Memory B cell (primary cell): ENCODE results near the gene PLCH2.

Source experiments
- ATAC-seq: fragments of 150-1000 bp; cut with Tn5 transposase; 2 replicates; pipeline ENCODE4 v1.10.0; 2021; ENCODE audit warnings: low read depth, mild to moderate bottlenecking, moderate library complexity
- DNase-seq, 2 donors: peaks; one replicate each; pipeline ENCODE4 v3.0.0; 2022; ENCODE audit warnings: low spot score in 2 of 2
- H3K27ac Mint-ChIP-seq: one replicate; pipeline ENCODE4 v1.8.0; 2022; ENCODE audit warnings: mild to moderate bottlenecking, moderate library complexity, mixed read lengths
- H3K27me3 Mint-ChIP-seq: one replicate; pipeline ENCODE4 v1.8.0; 2022; ENCODE audit warnings: mixed read lengths
- H3K36me3 Mint-ChIP-seq: one replicate; pipeline ENCODE4 v1.8.0; 2022; ENCODE audit warnings: mild to moderate bottlenecking, mixed read lengths
- H3K4me1 Mint-ChIP-seq: one replicate; pipeline ENCODE4 v1.8.0; 2022; ENCODE audit warnings: mixed read lengths
- H3K4me3 Mint-ChIP-seq: one replicate; pipeline ENCODE4 v1.8.0; 2022; ENCODE audit warnings: mild to moderate bottlenecking, moderate library complexity, mixed read lengths
- H3K9me3 Mint-ChIP-seq: one replicate; pipeline ENCODE4 v1.8.0; 2022; ENCODE audit warnings: mixed read lengths

The PLCH2 gene

DNA sequence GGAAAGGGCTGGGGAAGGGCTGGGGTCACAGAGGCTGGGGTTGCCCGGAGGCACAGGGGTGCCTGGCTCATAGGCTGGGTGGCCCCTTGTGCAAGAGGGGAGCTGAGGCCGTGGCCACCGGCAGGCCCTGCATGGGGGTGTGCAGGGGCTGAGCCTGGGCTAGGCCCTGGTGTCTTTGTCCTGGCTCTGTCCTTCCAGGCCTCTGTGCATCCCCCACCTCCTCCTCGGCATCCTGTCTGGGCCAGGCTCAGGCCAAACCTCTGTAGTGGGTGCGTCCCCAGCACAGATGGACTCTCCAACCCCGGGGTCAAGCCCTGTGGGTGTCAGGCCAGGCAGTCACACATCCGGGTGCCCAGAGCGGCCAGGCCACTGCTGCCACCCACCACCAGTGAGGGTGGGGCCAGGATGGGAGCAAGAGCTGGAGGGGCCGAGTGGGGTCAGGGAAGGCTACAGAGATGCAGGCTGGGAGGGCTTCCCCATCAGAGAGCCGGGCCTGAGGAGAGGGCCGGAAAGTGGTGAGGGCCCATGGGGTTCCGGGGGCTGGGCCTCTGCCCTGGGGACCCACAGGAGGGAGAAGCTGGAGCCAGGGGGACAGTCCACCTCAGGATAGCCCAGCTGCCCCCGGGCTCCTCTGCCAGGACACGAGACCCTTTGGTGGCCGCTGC is 30.9 kb downstream of the PLCH2 start:
- Mint-ChIP-seq H3K4me1 (no peaks in the 10 kb centered on the region), H3K9me3 (no peaks in the 10 kb centered on the region), H3K27ac (no peak overlapping the region), H3K4me3 (no peak overlapping the region), H3K27me3 (no peaks in the 10 kb centered on the region), H3K36me3 (peaks cover 8% of the 10 kb centered on the region)
- DNase-seq (no peak), ATAC-seq (no peak)

DNA sequence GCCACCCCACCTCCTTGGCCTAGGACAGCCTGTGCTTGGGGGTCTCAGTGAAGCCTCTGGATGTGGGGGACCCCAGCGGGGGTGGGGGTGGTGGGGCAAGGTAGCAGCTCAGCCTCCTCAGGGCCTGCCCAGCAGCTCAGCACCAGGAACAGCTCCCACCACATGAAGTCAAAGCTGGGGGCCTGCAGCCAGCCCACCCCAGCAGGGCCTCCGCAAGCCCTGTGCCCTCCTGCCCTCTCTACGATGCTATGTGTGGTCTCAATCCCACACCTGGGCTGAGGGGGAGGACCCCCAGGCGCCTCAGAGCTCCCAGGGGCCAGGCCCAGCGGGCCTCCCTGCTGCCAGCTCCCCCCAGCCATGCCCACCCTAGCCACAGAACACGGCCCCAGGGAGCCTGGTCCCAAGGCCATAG is 31.7 kb downstream of the PLCH2 start:
- ATAC-seq (no peak), DNase-seq (no peak)
- Mint-ChIP-seq H3K9me3 (no peaks in the 10 kb centered on the region), H3K27ac (no peak overlapping the region), H3K36me3 (peaks cover 8% of the 10 kb centered on the region), H3K4me1 (no peaks in the 10 kb centered on the region), H3K4me3 (no peak overlapping the region), H3K27me3 (no peaks in the 10 kb centered on the region)

DNA sequence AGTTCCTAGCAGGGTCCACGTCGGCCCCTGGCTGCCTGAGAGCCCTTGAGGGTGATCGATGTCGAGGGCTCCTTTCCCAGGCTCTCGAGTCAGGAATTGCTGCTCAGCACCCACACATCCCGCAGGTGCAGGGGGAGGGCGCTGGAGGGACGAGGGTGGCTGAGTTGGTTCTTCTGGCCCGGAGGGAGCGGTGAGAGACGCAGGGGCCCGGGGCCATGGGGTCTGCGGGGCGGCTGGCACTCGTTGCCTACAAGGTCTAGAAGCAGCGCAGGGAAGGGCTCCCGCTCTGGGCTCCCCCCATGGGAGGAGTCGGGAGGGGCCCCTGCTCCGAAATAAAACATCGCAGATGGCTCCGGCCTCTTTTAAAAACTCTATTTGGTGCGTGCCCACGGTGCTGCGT is 32.1 kb downstream of the PLCH2 start:
- peaks cover 8% of the 10 kb centered on the region for H3K36me3 Mint-ChIP-seq
- H3K4me1 Mint-ChIP-seq: no peaks in the 10 kb centered on the region
- no peak overlapping the region for H3K27ac Mint-ChIP-seq
- no peak overlapping the region for H3K4me3 Mint-ChIP-seq
- no peak for DNase-seq
- H3K9me3 Mint-ChIP-seq: no peaks in the 10 kb centered on the region
- no peak for ATAC-seq
- no peaks in the 10 kb centered on the region for H3K27me3 Mint-ChIP-seq

DNA sequence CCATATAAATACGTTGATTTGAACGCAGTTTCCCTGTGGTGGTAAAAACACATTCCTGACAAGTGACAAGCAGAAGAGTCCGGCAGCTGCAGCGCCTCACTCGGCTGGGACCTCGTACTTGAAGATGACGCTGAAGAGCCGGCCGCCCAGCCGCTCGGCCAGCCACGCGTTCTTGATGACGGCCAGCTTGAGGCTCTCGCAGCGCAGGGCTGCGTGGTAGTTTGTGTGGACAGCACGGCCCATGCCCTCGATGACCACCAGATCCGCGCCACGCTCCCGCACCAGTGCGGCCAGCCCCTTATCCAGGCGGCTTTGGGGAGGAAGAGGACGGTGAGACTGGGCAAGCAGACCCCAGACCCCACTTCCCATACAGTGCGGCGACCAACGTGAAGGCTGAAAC is 32.7 kb downstream of the PLCH2 start:
- peaks cover 10% of the 10 kb centered on the region for H3K36me3 Mint-ChIP-seq
- H3K27me3 Mint-ChIP-seq: no peaks in the 10 kb centered on the region
- no peak overlapping the region for H3K4me3 Mint-ChIP-seq

DNA sequence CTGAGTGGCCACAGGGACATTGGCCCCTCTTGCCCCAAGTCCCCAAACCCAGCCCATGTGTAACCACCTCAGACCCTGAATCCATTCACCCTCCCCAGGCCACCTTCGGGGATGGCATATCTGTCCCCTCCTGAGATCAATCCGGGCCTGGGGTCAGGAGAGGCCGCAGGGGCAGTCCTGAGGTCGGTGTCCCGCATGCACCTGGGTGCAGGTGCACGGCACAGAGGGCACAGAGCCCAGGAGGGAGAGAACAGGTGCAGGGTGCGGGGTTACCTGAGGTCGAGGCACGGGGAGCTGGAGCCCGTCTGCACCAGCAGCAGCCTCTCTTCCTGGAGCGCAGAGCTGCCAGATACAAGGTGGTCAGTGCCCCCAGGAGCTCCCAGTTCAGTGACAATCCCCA is 33.5 kb downstream of the PLCH2 start:
- H3K9me3 Mint-ChIP-seq: no peaks in the 10 kb centered on the region
- no peaks in the 10 kb centered on the region for H3K27me3 Mint-ChIP-seq
- peaks cover 11% of the 10 kb centered on the region for H3K36me3 Mint-ChIP-seq
- H3K27ac Mint-ChIP-seq: no peak overlapping the region
- no peaks in the 10 kb centered on the region for H3K4me1 Mint-ChIP-seq
- DNase-seq: no peak
- no peak for ATAC-seq
- H3K4me3 Mint-ChIP-seq: no peak overlapping the region

More for the DNA sequence above, 32.7 kb downstream of the PLCH2 start:
- Mint-ChIP-seq H3K4me1 (no peaks in the 10 kb centered on the region), H3K27ac (no peak overlapping the region), H3K9me3 (no peaks in the 10 kb centered on the region)
- no peak for DNase-seq
- no peak for ATAC-seq

DNA sequence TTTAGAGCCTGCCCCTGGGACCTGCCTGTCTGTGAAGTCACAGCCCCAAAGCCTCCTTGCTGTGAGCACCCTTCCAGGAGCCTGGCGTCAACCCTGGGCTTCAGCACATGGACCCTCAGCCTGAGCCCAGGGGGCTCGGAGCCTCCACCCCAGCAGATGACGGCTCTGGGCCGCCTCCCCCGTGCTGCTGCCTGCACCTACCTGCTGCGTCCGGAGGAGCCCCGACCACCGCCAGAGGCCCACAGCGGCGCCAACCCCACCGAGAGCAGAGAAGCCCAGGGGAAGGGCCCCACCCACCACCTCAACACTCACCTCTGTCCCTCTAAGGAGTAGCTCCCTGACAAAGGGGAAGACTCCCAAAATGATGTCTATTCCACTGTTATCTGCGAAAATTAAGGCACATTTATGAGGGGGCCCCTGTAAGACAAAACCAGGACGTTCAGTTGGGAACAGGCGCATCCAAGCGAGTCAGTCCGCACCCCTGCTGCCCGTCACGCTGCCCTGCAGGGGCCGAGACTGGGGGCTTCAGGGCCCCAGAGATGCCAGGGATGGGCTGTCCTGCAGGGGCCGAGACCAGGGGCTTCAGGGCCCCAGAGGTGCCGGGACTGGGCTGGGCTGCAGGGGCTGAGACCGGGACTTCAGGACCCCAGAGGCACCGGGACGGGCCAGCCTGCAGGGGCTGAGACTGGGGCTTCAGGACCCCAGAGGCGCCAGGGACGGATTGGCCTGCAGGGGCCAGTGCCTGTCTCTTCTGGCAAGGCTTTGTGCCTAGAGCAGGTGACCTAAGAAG is 34.5 kb downstream of the PLCH2 start:
- Mint-ChIP-seq H3K4me3 (no peak overlapping the region), H3K36me3 (peaks cover 11% of the 10 kb centered on the region), H3K9me3 (no peaks in the 10 kb centered on the region), H3K4me1 (no peaks in the 10 kb centered on the region), H3K27ac (no peak overlapping the region), H3K27me3 (no peaks in the 10 kb centered on the region)
- DNase-seq: no peak
- ATAC-seq: no peak

DNA sequence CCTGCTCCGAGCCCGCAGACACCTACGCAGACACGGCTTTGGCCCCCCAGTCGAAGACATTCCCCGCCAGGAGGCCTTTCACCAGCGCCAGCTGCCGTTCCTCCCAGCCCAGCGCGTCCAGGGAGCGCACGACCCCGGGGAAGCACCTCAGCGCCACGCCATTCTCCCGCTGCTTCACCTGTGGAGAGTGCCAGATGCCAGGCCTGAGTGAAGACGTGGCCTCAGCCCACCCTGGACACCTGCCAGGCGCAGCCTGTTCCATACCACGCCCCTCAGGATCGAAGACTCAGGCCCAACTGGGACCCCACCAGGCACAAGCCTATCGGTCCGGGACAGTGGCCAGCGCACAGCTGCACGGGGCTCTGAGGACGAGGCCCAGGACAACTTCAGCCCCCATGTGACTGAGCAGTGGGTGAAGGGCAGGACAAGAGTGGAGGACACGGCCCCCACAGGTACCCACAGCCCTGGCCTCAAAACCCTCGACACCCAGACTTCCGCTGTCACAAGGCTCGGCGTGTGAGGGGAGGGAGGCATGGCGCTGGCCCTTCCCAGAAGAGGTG is 36.9 kb downstream of the PLCH2 start:
- H3K9me3 Mint-ChIP-seq: no peaks in the 10 kb centered on the region
- H3K4me1 Mint-ChIP-seq: no peaks in the 10 kb centered on the region
- no peaks in the 10 kb centered on the region for H3K27me3 Mint-ChIP-seq
- no peak for DNase-seq
- H3K27ac Mint-ChIP-seq: no peak overlapping the region
- H3K4me3 Mint-ChIP-seq: no peak overlapping the region
- no peak for ATAC-seq
- H3K36me3 Mint-ChIP-seq: peaks cover 17% of the 10 kb centered on the region

DNA sequence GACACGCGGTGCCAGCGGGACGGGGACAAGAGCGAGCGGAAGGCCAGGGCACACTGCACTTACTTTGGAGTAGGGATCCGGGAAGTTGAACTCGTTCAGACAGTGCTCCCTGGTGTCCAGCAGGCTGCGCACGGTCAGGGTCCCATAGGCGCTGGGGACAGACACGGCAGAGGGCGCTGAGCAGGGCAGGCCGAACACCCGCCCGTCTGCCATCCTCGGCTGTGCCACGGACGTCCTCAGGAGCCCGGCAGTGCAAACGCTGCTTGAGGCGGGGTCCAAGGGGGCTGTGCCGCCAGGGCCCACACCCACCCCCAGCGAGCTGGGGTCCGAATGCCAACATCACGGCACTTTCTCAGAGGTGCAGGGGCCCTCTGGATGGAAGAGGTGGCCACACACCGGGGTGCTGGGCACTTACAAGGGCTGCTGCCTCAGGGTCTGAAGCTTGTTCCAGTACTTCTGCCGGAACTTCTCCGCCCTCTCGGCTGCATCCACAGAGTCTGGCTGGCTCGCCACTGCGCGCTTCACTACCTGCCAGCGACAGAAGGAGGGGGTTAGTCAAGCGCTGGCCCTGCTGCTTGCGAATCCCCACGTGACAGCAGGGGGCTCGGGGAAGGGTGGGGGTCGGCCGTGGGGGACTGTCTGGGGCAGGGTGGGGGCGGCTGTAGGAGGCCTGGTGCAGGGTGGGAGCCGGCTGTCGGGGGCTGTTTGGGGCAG is 38.0 kb downstream of the PLCH2 start:
- ATAC-seq: no peak
- no peak for DNase-seq
- Mint-ChIP-seq H3K4me1 (peaks cover 1% of the 10 kb centered on the region), H3K4me3 (no peak overlapping the region), H3K36me3 (peaks cover 21% of the 10 kb centered on the region), H3K27ac (no peak overlapping the region), H3K9me3 (no peaks in the 10 kb centered on the region), H3K27me3 (no peaks in the 10 kb centered on the region)

DNA sequence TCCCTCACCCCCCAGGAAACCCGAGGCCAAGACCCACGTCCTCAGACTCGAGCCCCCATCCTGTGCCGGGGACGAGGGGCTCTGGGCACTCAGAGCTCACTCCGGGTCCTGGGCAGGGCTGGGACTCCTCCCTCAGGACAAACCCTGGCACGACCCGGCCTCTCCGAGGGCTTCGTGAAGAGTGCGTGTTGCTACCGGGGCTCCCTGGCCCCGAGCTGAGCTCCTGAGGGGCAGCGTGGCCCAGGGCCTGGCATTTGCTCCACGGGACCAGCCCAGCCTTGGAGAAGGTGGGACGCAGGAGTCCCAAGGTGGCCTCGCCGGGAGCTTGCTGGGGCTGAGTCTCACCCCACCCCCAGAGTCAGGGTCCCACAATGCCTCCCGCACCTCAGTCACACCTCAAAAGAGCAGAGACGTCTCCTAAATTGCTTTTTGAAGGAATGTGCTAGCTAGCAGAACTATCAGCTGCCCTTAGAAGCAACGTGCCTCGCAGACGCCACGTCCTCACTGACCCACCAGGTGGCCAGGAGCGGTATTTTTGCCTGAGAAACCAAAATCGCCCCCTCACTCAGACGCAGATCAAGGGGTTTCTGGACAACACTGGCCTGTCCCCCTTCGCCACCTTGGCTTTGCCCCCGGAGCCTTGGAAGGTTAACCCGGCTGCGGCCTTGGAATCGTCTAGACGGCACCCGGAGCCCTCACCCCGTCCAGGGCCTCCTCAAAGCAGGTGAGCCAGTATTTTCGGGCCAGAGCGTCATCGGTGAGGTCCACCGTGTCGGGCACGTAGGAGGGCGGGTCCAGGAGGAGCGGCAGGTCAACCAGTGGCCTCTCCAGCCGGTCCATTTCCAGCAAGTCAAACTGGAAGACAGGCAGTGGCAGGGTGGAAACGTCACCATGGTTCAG is 39.0 kb downstream of the PLCH2 start:
- Mint-ChIP-seq H3K9me3 (no peaks in the 10 kb centered on the region), H3K27ac (no peak overlapping the region), H3K4me3 (no peak overlapping the region), H3K4me1 (peaks cover 2% of the 10 kb centered on the region), H3K27me3 (no peaks in the 10 kb centered on the region), H3K36me3 (peaks cover 21% of the 10 kb centered on the region)
- DNase-seq: no peak
- no peak for ATAC-seq

DNA sequence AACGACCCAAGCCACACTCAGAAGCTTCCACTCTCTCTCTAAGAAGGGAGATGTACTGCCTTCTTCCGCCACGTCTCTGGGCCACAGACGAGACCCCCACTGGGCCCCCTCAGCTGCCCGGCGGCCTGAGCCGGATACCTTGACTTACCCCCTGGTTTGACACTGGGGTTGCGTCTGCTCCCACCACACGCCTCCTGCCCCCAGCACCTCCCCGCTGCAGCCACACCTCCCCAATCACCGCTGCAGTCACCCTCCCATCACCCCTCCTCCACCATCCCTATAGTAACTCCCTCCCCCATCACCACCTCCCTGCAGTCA is 39.6 kb downstream of the PLCH2 start:
- no peak for DNase-seq
- H3K9me3 Mint-ChIP-seq: no peaks in the 10 kb centered on the region
- no peak overlapping the region for H3K27ac Mint-ChIP-seq
- peaks cover 18% of the 10 kb centered on the region for H3K36me3 Mint-ChIP-seq
- H3K4me3 Mint-ChIP-seq: no peak overlapping the region
- no peaks in the 10 kb centered on the region for H3K27me3 Mint-ChIP-seq
- no peak for ATAC-seq
- H3K4me1 Mint-ChIP-seq: peaks cover 2% of the 10 kb centered on the region

DNA sequence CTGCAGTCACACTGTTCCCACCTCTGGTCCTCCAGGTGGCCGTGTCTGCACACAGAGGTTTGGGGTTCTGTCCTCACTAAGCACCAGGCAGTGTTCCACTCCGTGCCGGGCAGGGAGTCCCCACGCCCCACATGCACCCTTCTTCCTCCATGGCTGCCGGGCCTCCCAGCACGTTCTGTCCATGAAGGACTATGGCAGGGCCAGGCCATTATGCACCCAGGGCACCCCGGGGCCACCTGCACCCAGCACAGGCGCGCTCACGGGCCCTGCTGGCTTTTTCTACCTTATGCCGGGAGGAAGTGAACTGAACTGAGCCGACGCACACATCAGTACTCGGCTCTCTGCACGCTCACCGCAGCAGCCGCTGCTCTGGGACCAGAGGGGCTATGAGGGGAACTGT is 40.0 kb downstream of the PLCH2 start:
- ATAC-seq (no peak), DNase-seq (no peak)
- Mint-ChIP-seq H3K9me3 (no peaks in the 10 kb centered on the region), H3K27me3 (no peaks in the 10 kb centered on the region), H3K4me3 (no peak overlapping the region), H3K4me1 (peaks cover 2% of the 10 kb centered on the region), H3K36me3 (peaks cover 18% of the 10 kb centered on the region), H3K27ac (no peak overlapping the region)

DNA sequence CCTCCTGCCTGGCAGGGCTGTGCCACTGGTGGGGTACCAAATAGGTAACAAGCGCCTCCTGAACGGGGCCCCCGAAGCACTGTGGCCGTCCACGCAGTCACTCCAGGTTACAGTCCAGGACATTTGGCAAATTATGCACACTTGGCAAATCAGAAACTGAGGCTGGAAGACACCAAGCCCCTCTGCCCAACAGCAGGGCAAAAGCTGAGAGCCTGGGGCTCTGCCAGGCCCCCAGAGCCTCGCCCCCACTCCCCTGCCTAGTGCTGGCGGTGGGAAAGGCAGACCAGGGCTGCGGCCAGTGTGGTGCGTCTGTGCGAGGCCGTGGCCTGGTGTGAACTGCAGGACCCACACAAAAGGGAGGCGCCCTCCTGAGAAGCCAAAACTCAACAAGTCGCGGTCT is 40.9 kb downstream of the PLCH2 start:
- H3K36me3 Mint-ChIP-seq: peaks cover 18% of the 10 kb centered on the region
- DNase-seq: no peak

DNA sequence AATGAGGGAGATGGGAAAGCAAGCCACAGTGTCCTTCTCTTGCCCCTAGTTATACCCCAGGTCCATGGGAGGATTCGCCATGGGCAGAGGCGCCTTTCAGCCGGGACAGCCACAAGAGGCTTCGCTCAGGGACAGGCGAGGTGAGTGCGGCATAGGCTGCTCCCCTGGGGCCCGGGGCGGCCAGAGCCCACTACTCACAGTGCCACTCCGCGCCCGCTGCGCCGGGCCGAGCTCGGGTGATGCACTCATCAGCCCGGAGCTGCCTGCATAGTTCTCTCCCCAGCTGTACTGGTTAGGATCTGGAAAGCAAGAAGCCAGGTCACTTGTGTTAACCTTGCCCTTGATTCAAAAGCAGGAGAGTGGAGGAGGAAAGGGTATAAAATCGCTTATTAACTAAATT is 41.9 kb downstream of the PLCH2 start:
- no peak overlapping the region for H3K27ac Mint-ChIP-seq
- no peak for DNase-seq
- H3K36me3 Mint-ChIP-seq: peaks cover 21% of the 10 kb centered on the region
- no peaks in the 10 kb centered on the region for H3K9me3 Mint-ChIP-seq
- peaks cover 9% of the 10 kb centered on the region for H3K4me1 Mint-ChIP-seq
- ATAC-seq: no peak
- H3K27me3 Mint-ChIP-seq: no peaks in the 10 kb centered on the region
- H3K4me3 Mint-ChIP-seq: no peak overlapping the region

More for the DNA sequence above, 40.9 kb downstream of the PLCH2 start:
- Mint-ChIP-seq H3K4me3 (no peak overlapping the region), H3K9me3 (no peaks in the 10 kb centered on the region), H3K27me3 (no peaks in the 10 kb centered on the region), H3K27ac (no peak overlapping the region), H3K4me1 (peaks cover 2% of the 10 kb centered on the region)
- ATAC-seq: no peak
